ENCODE data around the gene LCE1F.
A peak's percentile ranks its signal among the peaks of the same experiment; 100 is the strongest.

The LCE1F gene

GRCh38 chr1:152817309-152817708 lies 42.4 kb downstream of the LCE1F start:
- Histone ChIP-seq H3K4me2 (ENCODE audit: low read depth, low read length) (no peak overlapping the region), H2AFZ (ENCODE audit: low read length) (no peak overlapping the region; the same call in 1 of the 2 replicates), H3K36me3 (replicated peaks; ENCODE audit: insufficient read depth, low read length) (no peaks in the 10 kb centered on the region), H3K4me3 (ENCODE audit: low read length) (no peak overlapping the region), H3K27ac (ENCODE audit: low read length) (no peak overlapping the region), H3F3A (ENCODE audit: insufficient read depth, low read length) (no peaks in the 10 kb centered on the region), H3K9me3 (replicated peaks; ENCODE audit: insufficient read depth, low read length) (no peaks in the 10 kb centered on the region), H3K27me3 (replicated peaks; ENCODE audit: insufficient read depth, low read length) (no peaks in the 10 kb centered on the region), H3K9ac (ENCODE audit: low read length) (no peak overlapping the region), H3K9me2 (replicated peaks; ENCODE audit: insufficient read depth, low read length) (no peaks in the 10 kb centered on the region), H3K4me1 (ENCODE audit: low read length) (no peaks in the 10 kb centered on the region), H4K20me1 (ENCODE audit: insufficient read depth, low read length) (no peaks in the 10 kb centered on the region), H3K79me2 (ENCODE audit: low read length) (no peaks in the 10 kb centered on the region)
- no peak for DNase-seq
- TF ChIP-seq EZH2 (optimal IDR thresholded peaks at IDR 0.05; ENCODE audit: low read depth, low read length) = no peak
- TF ChIP-seq EZH2phosphoT487 (IDR thresholded peaks at IDR 0.05; ENCODE audit: low read length) = no peak
- no peak for TF ChIP-seq CTCF (IDR thresholded peaks at IDR 0.05; ENCODE audit: low read length)

DNA sequence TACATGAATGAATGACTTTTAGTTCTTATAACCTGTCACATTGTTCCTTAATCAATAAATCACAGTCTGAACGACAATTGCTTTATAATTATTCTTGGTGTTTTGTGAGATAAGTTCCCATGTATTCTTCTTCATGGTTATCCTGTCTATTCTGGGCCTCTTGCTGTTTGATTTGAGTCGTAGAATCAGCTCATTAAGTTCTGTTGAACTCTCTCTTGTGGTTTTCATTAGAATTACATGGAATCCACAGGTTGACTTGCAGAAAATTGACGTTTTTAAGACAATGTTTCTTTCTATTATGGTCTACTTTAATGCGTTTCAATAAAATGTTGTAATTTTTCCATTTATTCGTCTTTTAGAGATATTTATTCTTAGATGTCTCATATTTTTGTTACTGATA lies 48.4 kb downstream of the LCE1F start:
- H3K36me3 ChIP-seq (replicated peaks; ENCODE audit: insufficient read depth, low read length) = no peaks in the 10 kb centered on the region
- H4K20me1 ChIP-seq (ENCODE audit: insufficient read depth, low read length) = no peaks in the 10 kb centered on the region
- no peaks in the 10 kb centered on the region for H3K4me1 ChIP-seq (ENCODE audit: low read length)
- H3K27me3 ChIP-seq (replicated peaks; ENCODE audit: insufficient read depth, low read length) = no peaks in the 10 kb centered on the region
- no peaks in the 10 kb centered on the region for H3K79me2 ChIP-seq (ENCODE audit: low read length)
- no peak for DNase-seq
- H3K9me2 ChIP-seq (replicated peaks; ENCODE audit: insufficient read depth, low read length) = no peaks in the 10 kb centered on the region
- H3K9ac ChIP-seq (ENCODE audit: low read length) = no peak overlapping the region
- 0 out of 2 replicates have a peak overlapping the region, but pooled peaks have one; percentile 4 for H2AFZ ChIP-seq (ENCODE audit: low read length)
- no peak overlapping the region for H3K4me3 ChIP-seq (ENCODE audit: low read length)
- no peaks in the 10 kb centered on the region for H3F3A ChIP-seq (ENCODE audit: insufficient read depth, low read length)
- H3K4me2 ChIP-seq (ENCODE audit: low read depth, low read length) = no peak overlapping the region
- TF ChIP-seq EZH2phosphoT487 (IDR thresholded peaks at IDR 0.05; ENCODE audit: low read length) = no peak
- no peak for TF ChIP-seq CTCF (IDR thresholded peaks at IDR 0.05; ENCODE audit: low read length)
- no peak for TF ChIP-seq EZH2 (optimal IDR thresholded peaks at IDR 0.05; ENCODE audit: low read depth, low read length)
- no peaks in the 10 kb centered on the region for H3K9me3 ChIP-seq (replicated peaks; ENCODE audit: insufficient read depth, low read length)
- H3K27ac ChIP-seq (ENCODE audit: low read length) = no peak overlapping the region

GRCh38 chr1:152824964-152825363 lies 50.0 kb downstream of the LCE1F start:
- H3K9ac ChIP-seq (ENCODE audit: low read length) = no peak overlapping the region
- no peak overlapping the region for H3K27ac ChIP-seq (ENCODE audit: low read length)
- no peak overlapping the region for H3K4me3 ChIP-seq (ENCODE audit: low read length)
- no peaks in the 10 kb centered on the region for H3K9me2 ChIP-seq (replicated peaks; ENCODE audit: insufficient read depth, low read length)
- H2AFZ ChIP-seq (ENCODE audit: low read length) = no peak overlapping the region
- H3K4me2 ChIP-seq (ENCODE audit: low read depth, low read length) = no peak overlapping the region
- no peaks in the 10 kb centered on the region for H3K4me1 ChIP-seq (ENCODE audit: low read length)
- DNase-seq = no peak
- H3K36me3 ChIP-seq (replicated peaks; ENCODE audit: insufficient read depth, low read length) = no peaks in the 10 kb centered on the region
- H3K27me3 ChIP-seq (replicated peaks; ENCODE audit: insufficient read depth, low read length) = no peaks in the 10 kb centered on the region
- no peak for TF ChIP-seq CTCF (IDR thresholded peaks at IDR 0.05; ENCODE audit: low read length)
- no peak for TF ChIP-seq EZH2 (optimal IDR thresholded peaks at IDR 0.05; ENCODE audit: low read depth, low read length)
- TF ChIP-seq EZH2phosphoT487 (IDR thresholded peaks at IDR 0.05; ENCODE audit: low read length) = no peak
- H3K79me2 ChIP-seq (ENCODE audit: low read length) = no peaks in the 10 kb centered on the region
- no peaks in the 10 kb centered on the region for H3F3A ChIP-seq (ENCODE audit: insufficient read depth, low read length)
- H3K9me3 ChIP-seq (replicated peaks; ENCODE audit: insufficient read depth, low read length) = no peaks in the 10 kb centered on the region
- no peaks in the 10 kb centered on the region for H4K20me1 ChIP-seq (ENCODE audit: insufficient read depth, low read length)
